Panc1 (cell line): ENCODE results near the gene SLC9A5. TPM values are rescaled to one million over a fixed set of nuclear protein-coding genes. Genes with fewer than 3 reads are reported as not detected.

ENCODE experiments used
- ATAC-seq: fragments of 200-7000 bp; cut with Tn5 transposase; 2 replicates; pipeline ENCODE4 v1.9.1; 2020; ENCODE audit warnings: mild to moderate bottlenecking, moderate library complexity
- BruUV-seq: library from RNA; stranded (reverse); fragments of 400-500 nt; replicated peaks from 2 replicates; lab custom pipeline; 2021; lab: Mats Ljungman, UMichigan
- CTCF ChIA-PET: fragments of 300-600 bp; sonication (Branson Sonifier 250); formaldehyde crosslinking; loops from one replicate; lab custom pipeline; 2022; ENCODE audit warnings: antibody characterized with exemption; lab: Charles Lee
- POLR2A ChIA-PET: fragments of 300-600 bp; sonication (Branson Sonifier 250); formaldehyde crosslinking; loops from one replicate; lab custom pipeline; 2022; ENCODE audit warnings: antibody characterized with exemption; lab: Charles Lee
- DNase-seq: peaks from one replicate; pipeline ENCODE4 v3.0.0-alpha.2; 2010; ENCODE audit warnings: low read depth, low spot score
- H3K27ac ChIP-seq: 2 replicates; pipeline ENCODE4 v1.5.1; 2011; ENCODE audit warnings: mild to moderate bottlenecking, low read length, inconsistent platforms
- H3K27me3 ChIP-seq: fragments of 200-500 bp; sonication (Bioruptor generic); 2 replicates; pipeline ENCODE4 v1.6.0; 2014; ENCODE audit warnings: low read length, inconsistent platforms; ENCODE audit not compliant: control insufficient read depth, insufficient read depth
- H3K36me3 ChIP-seq: fragments of 200-500 bp; sonication (Bioruptor generic); 2 replicates; pipeline ENCODE4 v1.5.1; 2014; ENCODE audit warnings: inconsistent platforms, mild to moderate bottlenecking, low read length, moderate library complexity; ENCODE audit not compliant: control insufficient read depth, insufficient read depth
- H3K4me1 ChIP-seq: 2 replicates; pipeline ENCODE4 v1.5.1; 2011; ENCODE audit warnings: inconsistent platforms, mild to moderate bottlenecking, low read length, moderate library complexity; ENCODE audit not compliant: control insufficient read depth, insufficient read depth
- H3K4me3 ChIP-seq, 2 experiments: 2 replicates each; pipeline ENCODE4 v1.5.1; 2011 to 2012; ENCODE audit warnings: low read depth in 2 of 2, low read length in 2 of 2, mild to moderate bottlenecking in 2 of 2, inconsistent platforms in 1 of 2, moderate library complexity in 1 of 2
- H3K9me3 ChIP-seq: fragments of 200-500 bp; sonication (Bioruptor generic); 2 replicates; pipeline ENCODE4 v1.5.1; 2014; ENCODE audit warnings: low read depth, mild to moderate bottlenecking, inconsistent platforms, low read length, moderate library complexity; ENCODE audit not compliant: control insufficient read depth, insufficient read depth
- POLR2AphosphoS5 ChIP-seq: IDR thresholded peaks from 2 replicates; pipeline ENCODE4 v1.6.1; 2012; ENCODE audit warnings: mild to moderate bottlenecking, low read depth, low read length, moderate library complexity
- SIN3A ChIP-seq: IDR thresholded peaks from 2 replicates; pipeline ENCODE4 v1.6.1; 2012; ENCODE audit warnings: low read depth, mild to moderate bottlenecking, low read length, moderate library complexity, borderline replicate concordance; ENCODE audit not compliant: insufficient read depth
- in situ Hi-C: cut with HindIII; loops from 2 replicates; pipeline ENCODE4 v1.10.0; 2016; ENCODE audit warnings: low sequenced_read_pairs, low pct_unique_long_range_greater_than_20kb
- intact Hi-C: fragments of 100-400 bp; cut with micrococcal nuclease; formaldehyde crosslinking; loops from one replicate; pipeline ENCODE4 v1.10.0; 2022; ENCODE audit not compliant: unreplicated experiment
- total RNA-seq: library from RNA; stranded (reverse); gene quantifications from one replicate; pipeline ENCODE4 v1.2.1, GENCODE V29; 2021; ENCODE audit not compliant: unreplicated experiment
- TF ChIP-seq, protein P1 (sequence below), 2 experiments: IDR thresholded peaks; 2 replicates each; pipeline ENCODE4 v1.6.1; 2011 to 2012; ENCODE audit warnings: low read depth in 2 of 2, control low read depth in 1 of 2, low read length in 1 of 2, mild to moderate bottlenecking in 1 of 2, moderate library complexity in 1 of 2; ENCODE audit not compliant: insufficient read depth in 1 of 2
- TF ChIP-seq, protein P2 (sequence below): fragments of 450-650 bp; IDR thresholded peaks from 2 replicates; pipeline ENCODE4 v1.5.1; 2017; ENCODE audit warnings: mild to moderate bottlenecking

The SLC9A5 gene
- total RNA-seq, 1 experiment from 2014 or later: 1.7 TPM

DNA sequence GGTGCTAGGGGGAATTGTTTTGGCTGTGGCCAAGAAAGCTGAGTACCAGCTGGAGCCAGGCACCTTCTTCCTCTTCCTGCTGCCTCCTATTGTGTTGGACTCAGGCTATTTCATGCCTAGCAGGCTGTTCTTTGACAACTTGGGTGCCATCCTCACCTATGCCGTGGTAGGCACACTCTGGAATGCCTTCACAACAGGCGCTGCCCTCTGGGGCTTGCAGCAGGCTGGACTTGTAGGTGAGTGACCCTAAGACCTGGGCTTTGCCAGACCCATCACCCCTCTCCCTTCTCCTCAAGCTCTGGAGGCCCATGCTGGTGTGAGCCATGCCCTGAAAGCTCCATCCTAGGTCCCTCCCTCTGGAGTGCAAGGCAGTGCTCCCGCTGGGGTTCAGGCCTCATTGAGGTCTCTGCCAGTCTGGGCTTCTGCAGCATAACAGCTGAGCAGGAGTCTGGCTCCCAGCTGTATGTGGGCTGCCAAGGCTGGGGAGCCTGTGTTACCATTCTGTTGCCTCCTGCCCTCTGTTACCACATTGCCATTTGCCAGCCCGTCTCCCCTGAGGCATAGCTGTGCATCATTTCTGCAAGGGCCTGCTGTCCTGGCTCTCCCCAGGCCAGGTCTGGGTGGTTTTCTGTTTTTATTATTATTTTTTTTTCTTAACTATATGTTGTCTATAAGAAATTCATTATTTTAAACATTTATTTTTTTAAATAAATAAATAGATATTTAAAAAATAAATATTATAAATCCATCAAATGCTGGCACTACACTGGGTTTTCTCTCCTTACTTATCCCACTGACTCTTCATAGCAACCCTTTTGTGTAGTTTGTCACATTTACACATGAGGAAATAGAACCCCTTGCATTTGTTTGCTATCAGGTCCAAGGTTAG, 4.1 kb downstream of the SLC9A5 start:
- DNase-seq (no peak), ATAC-seq (no peak)
- Histone ChIP-seq H3K4me1 (peaks cover 4% of the 10 kb centered on the region), H3K27me3 (no peaks in the 10 kb centered on the region), H3K36me3 (no peaks in the 10 kb centered on the region), H3K27ac (no peak overlapping the region), H3K9me3 (no peaks in the 10 kb centered on the region), H3K4me3 (no peak overlapping the region)
- ChIA-PET CTCF (no interaction called here), POLR2A (no interaction called here)
- in situ Hi-C loops (no loop called here), intact Hi-C loops (no loop called here)
- no TSS peak for BruUV-seq
- TF ChIP-seq SIN3A (no peak), POLR2AphosphoS5 (no peak)
- TF ChIP-seq, protein P1, sequence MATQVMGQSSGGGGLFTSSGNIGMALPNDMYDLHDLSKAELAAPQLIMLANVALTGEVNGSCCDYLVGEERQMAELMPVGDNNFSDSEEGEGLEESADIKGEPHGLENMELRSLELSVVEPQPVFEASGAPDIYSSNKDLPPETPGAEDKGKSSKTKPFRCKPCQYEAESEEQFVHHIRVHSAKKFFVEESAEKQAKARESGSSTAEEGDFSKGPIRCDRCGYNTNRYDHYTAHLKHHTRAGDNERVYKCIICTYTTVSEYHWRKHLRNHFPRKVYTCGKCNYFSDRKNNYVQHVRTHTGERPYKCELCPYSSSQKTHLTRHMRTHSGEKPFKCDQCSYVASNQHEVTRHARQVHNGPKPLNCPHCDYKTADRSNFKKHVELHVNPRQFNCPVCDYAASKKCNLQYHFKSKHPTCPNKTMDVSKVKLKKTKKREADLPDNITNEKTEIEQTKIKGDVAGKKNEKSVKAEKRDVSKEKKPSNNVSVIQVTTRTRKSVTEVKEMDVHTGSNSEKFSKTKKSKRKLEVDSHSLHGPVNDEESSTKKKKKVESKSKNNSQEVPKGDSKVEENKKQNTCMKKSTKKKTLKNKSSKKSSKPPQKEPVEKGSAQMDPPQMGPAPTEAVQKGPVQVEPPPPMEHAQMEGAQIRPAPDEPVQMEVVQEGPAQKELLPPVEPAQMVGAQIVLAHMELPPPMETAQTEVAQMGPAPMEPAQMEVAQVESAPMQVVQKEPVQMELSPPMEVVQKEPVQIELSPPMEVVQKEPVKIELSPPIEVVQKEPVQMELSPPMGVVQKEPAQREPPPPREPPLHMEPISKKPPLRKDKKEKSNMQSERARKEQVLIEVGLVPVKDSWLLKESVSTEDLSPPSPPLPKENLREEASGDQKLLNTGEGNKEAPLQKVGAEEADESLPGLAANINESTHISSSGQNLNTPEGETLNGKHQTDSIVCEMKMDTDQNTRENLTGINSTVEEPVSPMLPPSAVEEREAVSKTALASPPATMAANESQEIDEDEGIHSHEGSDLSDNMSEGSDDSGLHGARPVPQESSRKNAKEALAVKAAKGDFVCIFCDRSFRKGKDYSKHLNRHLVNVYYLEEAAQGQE (IDR thresholded peaks at IDR 0.05; ENCODE audit: insufficient read depth in 1 of 2, low read depth in 2 of 2, low read length in 1 of 2): no peak
- TF ChIP-seq, protein P2, sequence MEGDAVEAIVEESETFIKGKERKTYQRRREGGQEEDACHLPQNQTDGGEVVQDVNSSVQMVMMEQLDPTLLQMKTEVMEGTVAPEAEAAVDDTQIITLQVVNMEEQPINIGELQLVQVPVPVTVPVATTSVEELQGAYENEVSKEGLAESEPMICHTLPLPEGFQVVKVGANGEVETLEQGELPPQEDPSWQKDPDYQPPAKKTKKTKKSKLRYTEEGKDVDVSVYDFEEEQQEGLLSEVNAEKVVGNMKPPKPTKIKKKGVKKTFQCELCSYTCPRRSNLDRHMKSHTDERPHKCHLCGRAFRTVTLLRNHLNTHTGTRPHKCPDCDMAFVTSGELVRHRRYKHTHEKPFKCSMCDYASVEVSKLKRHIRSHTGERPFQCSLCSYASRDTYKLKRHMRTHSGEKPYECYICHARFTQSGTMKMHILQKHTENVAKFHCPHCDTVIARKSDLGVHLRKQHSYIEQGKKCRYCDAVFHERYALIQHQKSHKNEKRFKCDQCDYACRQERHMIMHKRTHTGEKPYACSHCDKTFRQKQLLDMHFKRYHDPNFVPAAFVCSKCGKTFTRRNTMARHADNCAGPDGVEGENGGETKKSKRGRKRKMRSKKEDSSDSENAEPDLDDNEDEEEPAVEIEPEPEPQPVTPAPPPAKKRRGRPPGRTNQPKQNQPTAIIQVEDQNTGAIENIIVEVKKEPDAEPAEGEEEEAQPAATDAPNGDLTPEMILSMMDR: no peak

DNA sequence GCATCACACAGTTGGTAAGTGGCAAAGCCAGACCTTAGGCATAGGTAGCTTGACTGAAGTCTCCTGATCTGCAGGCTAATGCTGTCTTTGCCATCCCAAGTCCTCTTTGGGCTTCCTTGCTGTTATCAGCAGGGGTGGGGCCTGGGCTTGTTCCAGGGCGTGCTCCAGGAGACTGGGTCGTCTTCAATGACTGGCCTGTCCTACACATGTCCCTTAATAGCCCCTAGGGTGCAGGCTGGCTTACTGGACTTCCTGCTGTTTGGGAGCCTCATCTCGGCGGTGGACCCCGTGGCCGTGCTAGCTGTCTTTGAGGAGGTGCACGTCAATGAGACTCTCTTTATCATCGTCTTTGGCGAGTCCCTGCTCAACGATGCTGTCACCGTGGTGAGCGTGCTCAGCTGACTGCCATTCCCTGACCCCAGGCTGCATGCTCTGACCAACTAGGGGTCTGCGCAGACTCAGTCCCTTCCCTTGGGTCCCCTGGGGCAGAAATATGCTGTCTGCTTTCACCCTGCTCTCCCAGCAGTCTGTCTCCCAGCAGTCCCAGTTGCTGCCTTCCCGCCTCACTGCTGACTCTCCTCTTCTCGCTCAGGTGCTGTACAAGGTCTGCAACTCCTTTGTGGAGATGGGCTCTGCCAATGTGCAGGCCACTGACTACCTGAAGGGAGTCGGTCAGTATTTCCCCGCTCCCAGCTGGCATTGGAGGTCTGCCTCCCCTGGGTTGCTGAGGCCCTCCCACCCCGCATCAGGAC, 6.2 kb downstream of the SLC9A5 start:
- Histone ChIP-seq H3K4me3 (no peak overlapping the region), H3K9me3 (no peaks in the 10 kb centered on the region), H3K27me3 (no peaks in the 10 kb centered on the region), H3K4me1 (no peaks in the 10 kb centered on the region), H3K27ac (no peak overlapping the region), H3K36me3 (no peaks in the 10 kb centered on the region)
- ChIA-PET POLR2A (no interaction called here), CTCF (no interaction called here)
- in situ Hi-C loops (no loop called here), intact Hi-C loops (no loop called here)
- DNase-seq: no peak
- ATAC-seq: no peak
- TF ChIP-seq, protein P1 (IDR thresholded peaks at IDR 0.05; ENCODE audit: insufficient read depth in 1 of 2, low read depth in 2 of 2, low read length in 1 of 2): no peak
- no TSS peak for BruUV-seq
